ENCODE measurements around the gene RHOH. TPM values are rescaled to one million over a fixed set of nuclear protein-coding genes. Genes with fewer than 3 reads are reported as not detected.

RHOH gene
- total and polyA plus RNA-seq, 9 of the 15 experiments (the other 6 are each of a cell fraction or from before 2014, with no cell fraction given): 14.3 to 37.7 (median 23.2) TPM

- TF ChIP-seq ZNF639 (CRISPR knock-in tag; conservative IDR thresholded peaks at IDR 0.05 in 1 of 2, IDR thresholded peaks at IDR 0.05 in 1 of 2) (no peak), CSDE1 (IDR thresholded peaks at IDR 0.05) (no peak), CCAR2 (IDR thresholded peaks at IDR 0.05; ENCODE audit: low read depth, low read length) (no peak), ZNF212 (CRISPR knock-in tag; IDR thresholded peaks at IDR 0.05) (no peak), REST (IDR thresholded peaks at IDR 0.05; ENCODE audit: borderline replicate concordance) (no peak), REST (CRISPR knock-in tag; IDR thresholded peaks at IDR 0.05; ENCODE audit: low read depth) (no peak), ZBTB9 (CRISPR knock-in tag; IDR thresholded peaks at IDR 0.05) (no peak), SRF (CRISPR knock-in tag; IDR thresholded peaks at IDR 0.05) (no peak), HDAC6 (IDR thresholded peaks at IDR 0.05; ENCODE audit: low read depth, low read length) (no peak), ZBTB43 (CRISPR knock-in tag; IDR thresholded peaks at IDR 0.05) (no peak), TBL1XR1 (IDR thresholded peaks at IDR 0.05; ENCODE audit: low read length in 2 of 2) (no peak)
Observed at GRCh38 chr4:40240040-40240653, 43.3 kb downstream of the RHOH start (continued).

Measured in K562 (cell line).